Neural progenitor cell (in vitro differentiated cells): ENCODE data around the gene SLC22A15. TPM values are rescaled to one million over a fixed set of nuclear protein-coding genes. Genes with fewer than 3 reads are reported as not detected.

Experiments used
- DNase-seq: peaks from one replicate; pipeline ENCODE4 v3.0.0-alpha.2; 2016; ENCODE audit warnings: low spot score
- H2AFZ ChIP-seq: fragments of 200-600 bp; sonication (generic); replicated peaks from 2 replicates; pipeline ENCODE4 v1.6.1; 2016; ENCODE audit warnings: antibody characterized with exemption
- H3F3A ChIP-seq: fragments of 200-600 bp; sonication (generic); 2 replicates; pipeline ENCODE4 v1.6.1; 2016; ENCODE audit warnings: antibody characterized with exemption, low read depth
- H3K27ac ChIP-seq: fragments of 200-600 bp; sonication (generic); 2 replicates; pipeline ENCODE4 v1.5.1; 2016; ENCODE audit warnings: mild to moderate bottlenecking
- H3K27me3 ChIP-seq: fragments of 200-600 bp; sonication (generic); 2 replicates; pipeline ENCODE4 v1.6.1; 2016; ENCODE audit warnings: mild to moderate bottlenecking, moderate library complexity
- H3K36me3 ChIP-seq: fragments of 200-600 bp; sonication (generic); 2 replicates; pipeline ENCODE4 v1.5.1; 2016
- H3K4me1 ChIP-seq: fragments of 200-600 bp; sonication (generic); 2 replicates; pipeline ENCODE4 v1.6.1; 2016; ENCODE audit warnings: mixed run types
- H3K4me2 ChIP-seq: fragments of 200-600 bp; sonication (generic); 2 replicates; pipeline ENCODE4 v1.6.1; 2016
- H3K4me3 ChIP-seq: fragments of 200-600 bp; sonication (generic); 2 replicates; pipeline ENCODE4 v1.5.1; 2016
- H3K79me2 ChIP-seq: fragments of 200-600 bp; sonication (generic); 2 replicates; pipeline ENCODE4 v1.6.1; 2016; ENCODE audit warnings: low read depth
- H3K9ac ChIP-seq: fragments of 200-600 bp; sonication (generic); 2 replicates; pipeline ENCODE4 v1.6.1; 2016
- H3K9me3 ChIP-seq: fragments of 200-600 bp; sonication (generic); 2 replicates; pipeline ENCODE4 v1.5.1; 2016; ENCODE audit warnings: low read depth
- H4K20me1 ChIP-seq: fragments of 200-600 bp; sonication (generic); 2 replicates; pipeline ENCODE4 v1.6.1; 2016; ENCODE audit warnings: low read depth
- H3K27ac Mint-ChIP-seq: 3 replicates; pipeline ENCODE4 v1.8.0; 2021; ENCODE audit warnings: mixed read lengths
- H3K27me3 Mint-ChIP-seq: 2 replicates; pipeline ENCODE4 v1.8.0; 2022; ENCODE audit warnings: low read depth, mild to moderate bottlenecking, inconsistent platforms, moderate library complexity, mixed read lengths; ENCODE audit not compliant: insufficient read depth
- H3K36me3 Mint-ChIP-seq: 3 replicates; pipeline ENCODE4 v1.8.0; 2021; ENCODE audit warnings: mixed read lengths
- H3K4me1 Mint-ChIP-seq: 3 replicates; pipeline ENCODE4 v1.8.0; 2021; ENCODE audit warnings: mixed read lengths
- H3K4me3 Mint-ChIP-seq: 3 replicates; pipeline ENCODE4 v1.8.0; 2021; ENCODE audit warnings: mild to moderate bottlenecking, moderate library complexity, mixed read lengths
- H3K9me3 Mint-ChIP-seq: 3 replicates; pipeline ENCODE4 v1.8.0; 2020; ENCODE audit warnings: mixed read lengths
- CTCF ChIP-seq: fragments of 200-600 bp; sonication (generic); IDR thresholded peaks from 2 replicates; pipeline ENCODE4 v1.5.1; 2017; ENCODE audit warnings: antibody characterized with exemption, mild to moderate bottlenecking
- EZH2 ChIP-seq: fragments of 200-600 bp; sonication (generic); IDR thresholded peaks from 2 replicates; pipeline ENCODE4 v1.6.1; 2017; ENCODE audit warnings: antibody characterized with exemption, mild to moderate bottlenecking, moderate library complexity
- EZH2phosphoT487 ChIP-seq: fragments of 200-600 bp; sonication (generic); IDR thresholded peaks from 2 replicates; pipeline ENCODE4 v1.6.1; 2017; ENCODE audit warnings: antibody characterized with exemption
- total RNA-seq: library from RNA; depleted of rRNA; stranded (reverse); fragments of >200 nt; gene quantifications from 2 replicates; pipeline ENCODE4 v1.2.3, GENCODE V29; 2015; ENCODE audit warnings: low replicate concordance

The SLC22A15 gene
- total RNA-seq, 1 donor from 2014 or later, result 1.9 TPM

- no peaks in the 10 kb centered on the region for H3K36me3 Mint-ChIP-seq
- H4K20me1 ChIP-seq, result peaks cover 3% of the 10 kb centered on the region
- H3K27me3 Mint-ChIP-seq, result peaks cover 21% of the 10 kb centered on the region
- no peak overlapping the region for H3K4me3 Mint-ChIP-seq
- TF ChIP-seq EZH2phosphoT487 (no peak), CTCF (no peak), EZH2 (no peak)
- no peak overlapping the region for H3K4me3 ChIP-seq
- H2AFZ ChIP-seq, result no peak overlapping the region
- no peak overlapping the region for H3K27ac ChIP-seq
- no peak overlapping the region for H3K9ac ChIP-seq
- H3K4me2 ChIP-seq, result no peak overlapping the region
- H3F3A ChIP-seq, result peaks cover 24% of the 10 kb centered on the region
- H3K4me1 ChIP-seq, result no peaks in the 10 kb centered on the region
- H3K27me3 ChIP-seq, result peaks cover 30% of the 10 kb centered on the region
- H3K9me3 Mint-ChIP-seq, result no peaks in the 10 kb centered on the region
- no peak for DNase-seq
- no peaks in the 10 kb centered on the region for H3K36me3 ChIP-seq
- no peaks in the 10 kb centered on the region for H3K79me2 ChIP-seq
- peaks cover 7% of the 10 kb centered on the region for H3K4me1 Mint-ChIP-seq
- no peaks in the 10 kb centered on the region for H3K9me3 ChIP-seq
- no peak overlapping the region for H3K27ac Mint-ChIP-seq
These were observed 3.8 kb downstream of the SLC22A15 start for GRCh38 chr1:115980156-115980555.

DNA sequence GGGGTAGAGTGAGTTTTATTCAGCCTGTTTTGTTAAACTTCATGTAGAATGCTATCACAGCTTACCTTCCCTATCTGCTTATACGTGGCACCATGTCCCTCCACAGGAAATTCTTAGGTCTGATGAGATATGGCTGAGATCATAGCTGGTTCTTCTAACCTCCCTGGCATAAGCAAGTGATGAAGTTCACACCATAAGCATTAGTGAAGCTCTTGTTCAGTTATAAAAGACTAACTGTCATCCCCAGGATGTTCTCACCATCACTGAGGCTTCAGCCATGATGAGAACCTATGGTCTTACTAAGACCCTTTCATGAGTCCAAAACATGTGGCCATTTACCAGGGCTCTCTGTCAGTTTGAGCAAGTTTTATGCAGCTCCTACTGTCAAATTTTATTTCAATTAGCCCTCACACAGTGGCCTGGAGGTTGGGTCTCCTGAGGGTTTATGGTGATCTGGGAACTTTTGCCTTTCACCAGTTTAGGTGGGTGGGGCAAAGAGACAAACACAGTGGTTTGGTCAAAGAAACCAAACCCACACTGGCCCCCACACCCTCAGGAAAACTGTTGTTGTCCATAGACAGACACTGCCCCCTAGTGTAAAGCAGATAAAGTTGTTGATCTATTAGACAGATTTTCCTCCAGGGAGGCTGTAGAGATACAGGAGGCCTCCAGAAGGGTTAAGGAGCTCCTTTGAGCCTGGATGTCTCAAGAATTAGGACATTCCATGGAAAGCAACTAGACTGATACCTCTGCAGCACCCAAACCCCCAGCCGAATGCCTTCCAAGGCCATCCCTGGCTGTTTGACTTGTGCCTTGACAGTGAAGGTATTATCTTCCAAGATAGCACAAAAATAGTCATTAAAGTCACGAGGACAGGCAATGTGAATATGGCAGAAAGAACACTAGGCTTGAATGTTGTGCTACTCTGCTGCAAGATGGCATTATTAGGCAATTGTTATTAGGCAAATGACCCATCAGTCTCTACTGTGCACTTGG is 5.0 kb downstream of the SLC22A15 start:
- Mint-ChIP-seq H3K36me3 (no peaks in the 10 kb centered on the region), H3K4me3 (no peak overlapping the region), H3K9me3 (no peaks in the 10 kb centered on the region), H3K4me1 (peaks cover 4% of the 10 kb centered on the region), H3K27me3 (peaks cover 15% of the 10 kb centered on the region), H3K27ac (no peak overlapping the region)
- H3K9ac ChIP-seq, result no peak overlapping the region
- peak overlapping the region; percentile 14 for H2AFZ ChIP-seq
- peak; percentile 77 for DNase-seq
- peaks cover 15% of the 10 kb centered on the region for H3F3A ChIP-seq
- no peak overlapping the region for H3K4me2 ChIP-seq
- TF ChIP-seq CTCF, result peak; percentile 85
- no peak for TF ChIP-seq EZH2
- no peak for TF ChIP-seq EZH2phosphoT487
- H3K4me1 ChIP-seq, result no peaks in the 10 kb centered on the region
- no peak overlapping the region for H3K27ac ChIP-seq
- no peaks in the 10 kb centered on the region for H3K9me3 ChIP-seq
- peaks cover 3% of the 10 kb centered on the region for H4K20me1 ChIP-seq
- H3K36me3 ChIP-seq, result no peaks in the 10 kb centered on the region
- H3K4me3 ChIP-seq, result no peak overlapping the region
- H3K27me3 ChIP-seq, result peaks cover 20% of the 10 kb centered on the region
- H3K79me2 ChIP-seq, result no peaks in the 10 kb centered on the region

- Histone ChIP-seq H3K36me3 (no peaks in the 10 kb centered on the region), H3K4me2 (no peak overlapping the region), H3K9ac (no peak overlapping the region), H4K20me1 (peaks cover under 1% of the 10 kb centered on the region), H3K9me3 (no peaks in the 10 kb centered on the region), H3K27ac (no peak overlapping the region), H3F3A (peaks cover 5% of the 10 kb centered on the region), H3K79me2 (no peaks in the 10 kb centered on the region), H3K27me3 (peaks cover 10% of the 10 kb centered on the region), H2AFZ (no peak overlapping the region), H3K4me1 (no peaks in the 10 kb centered on the region), H3K4me3 (no peak overlapping the region)
- DNase-seq, result no peak
- Mint-ChIP-seq H3K4me3 (no peak overlapping the region), H3K4me1 (no peaks in the 10 kb centered on the region), H3K27ac (no peak overlapping the region), H3K9me3 (no peaks in the 10 kb centered on the region), H3K27me3 (peaks cover 10% of the 10 kb centered on the region), H3K36me3 (no peaks in the 10 kb centered on the region)
- TF ChIP-seq EZH2phosphoT487 (no peak), EZH2 (no peak), CTCF (no peak)
These were observed 6.1 kb downstream of the SLC22A15 start for GRCh38 chr1:115982400-115982799.
